ENCODE measurements around the gene EPHB3.

The EPHB3 gene

DNA sequence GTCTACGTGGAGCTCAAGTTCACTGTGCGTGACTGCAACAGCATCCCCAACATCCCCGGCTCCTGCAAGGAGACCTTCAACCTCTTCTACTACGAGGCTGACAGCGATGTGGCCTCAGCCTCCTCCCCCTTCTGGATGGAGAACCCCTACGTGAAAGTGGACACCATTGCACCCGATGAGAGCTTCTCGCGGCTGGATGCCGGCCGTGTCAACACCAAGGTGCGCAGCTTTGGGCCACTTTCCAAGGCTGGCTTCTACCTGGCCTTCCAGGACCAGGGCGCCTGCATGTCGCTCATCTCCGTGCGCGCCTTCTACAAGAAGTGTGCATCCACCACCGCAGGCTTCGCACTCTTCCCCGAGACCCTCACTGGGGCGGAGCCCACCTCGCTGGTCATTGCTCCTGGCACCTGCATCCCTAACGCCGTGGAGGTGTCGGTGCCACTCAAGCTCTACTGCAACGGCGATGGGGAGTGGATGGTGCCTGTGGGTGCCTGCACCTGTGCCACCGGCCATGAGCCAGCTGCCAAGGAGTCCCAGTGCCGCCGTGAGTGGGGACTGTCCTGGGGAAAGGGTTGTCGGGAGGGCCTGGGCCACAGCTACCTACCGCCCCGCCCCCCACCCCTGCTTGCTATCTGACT lies 11.2 kb downstream of the EPHB3 start:
- TF ChIP-seq, protein P1, sequence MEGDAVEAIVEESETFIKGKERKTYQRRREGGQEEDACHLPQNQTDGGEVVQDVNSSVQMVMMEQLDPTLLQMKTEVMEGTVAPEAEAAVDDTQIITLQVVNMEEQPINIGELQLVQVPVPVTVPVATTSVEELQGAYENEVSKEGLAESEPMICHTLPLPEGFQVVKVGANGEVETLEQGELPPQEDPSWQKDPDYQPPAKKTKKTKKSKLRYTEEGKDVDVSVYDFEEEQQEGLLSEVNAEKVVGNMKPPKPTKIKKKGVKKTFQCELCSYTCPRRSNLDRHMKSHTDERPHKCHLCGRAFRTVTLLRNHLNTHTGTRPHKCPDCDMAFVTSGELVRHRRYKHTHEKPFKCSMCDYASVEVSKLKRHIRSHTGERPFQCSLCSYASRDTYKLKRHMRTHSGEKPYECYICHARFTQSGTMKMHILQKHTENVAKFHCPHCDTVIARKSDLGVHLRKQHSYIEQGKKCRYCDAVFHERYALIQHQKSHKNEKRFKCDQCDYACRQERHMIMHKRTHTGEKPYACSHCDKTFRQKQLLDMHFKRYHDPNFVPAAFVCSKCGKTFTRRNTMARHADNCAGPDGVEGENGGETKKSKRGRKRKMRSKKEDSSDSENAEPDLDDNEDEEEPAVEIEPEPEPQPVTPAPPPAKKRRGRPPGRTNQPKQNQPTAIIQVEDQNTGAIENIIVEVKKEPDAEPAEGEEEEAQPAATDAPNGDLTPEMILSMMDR (conservative IDR thresholded peaks at IDR 0.05; ENCODE audit: control insufficient read depth, insufficient read depth, low read depth, low read length), result no peak
- no peak for DNase-seq (ENCODE audit: low read depth)
- no peak overlapping the region for H3K4me3 ChIP-seq (ENCODE audit: control insufficient read depth, low read depth, low read length)

DNA sequence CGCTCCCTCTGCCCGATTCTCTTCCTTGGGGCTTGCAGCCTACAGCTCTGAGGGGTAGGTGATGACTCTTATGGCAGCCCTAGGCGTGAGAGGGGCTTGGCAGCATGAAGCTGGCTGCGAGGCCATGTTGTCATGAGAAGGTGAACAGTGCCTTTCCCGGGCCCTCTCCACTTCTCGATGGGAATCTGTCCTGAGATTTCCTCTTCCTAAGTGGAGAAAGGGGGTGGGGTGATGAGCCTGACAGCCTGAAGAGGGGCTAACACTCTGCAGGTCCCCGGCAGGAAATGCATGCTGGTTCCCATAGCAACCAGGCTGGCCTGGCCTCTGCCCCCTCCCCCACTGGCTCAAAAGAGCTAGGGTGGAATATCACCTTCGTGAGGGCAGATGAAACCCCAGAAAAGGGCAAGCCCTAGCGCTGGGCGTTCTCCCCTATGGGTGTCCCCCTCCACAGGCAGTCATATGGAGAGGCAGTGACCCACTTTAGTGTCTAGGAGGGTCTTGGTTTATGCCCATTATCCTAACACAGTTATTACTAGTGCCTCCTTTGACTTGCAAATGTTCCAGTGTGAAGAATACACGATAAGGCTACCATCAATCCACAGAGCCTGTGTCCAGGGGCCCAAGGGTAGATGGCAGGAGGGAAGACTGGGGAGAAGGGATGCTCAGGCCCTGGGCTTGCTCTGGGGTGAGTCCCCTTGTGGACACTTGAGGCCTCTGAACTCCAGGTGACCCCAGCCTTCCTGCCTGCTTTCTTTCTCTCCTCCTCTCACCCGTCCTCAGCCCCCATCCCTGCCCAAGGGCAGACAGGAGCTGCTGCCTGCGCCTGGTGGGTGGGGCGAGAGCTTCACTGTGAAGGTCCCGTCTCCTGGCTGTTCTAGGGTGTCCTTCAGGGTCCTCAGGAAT lies 13.2 kb downstream of the EPHB3 start:
- TF ChIP-seq, protein P1 (conservative IDR thresholded peaks at IDR 0.05; ENCODE audit: control insufficient read depth, insufficient read depth, low read depth, low read length), result no peak
- no peak for DNase-seq (ENCODE audit: low read depth)
- H3K4me3 ChIP-seq (ENCODE audit: control insufficient read depth, low read depth, low read length), result no peak overlapping the region

DNA sequence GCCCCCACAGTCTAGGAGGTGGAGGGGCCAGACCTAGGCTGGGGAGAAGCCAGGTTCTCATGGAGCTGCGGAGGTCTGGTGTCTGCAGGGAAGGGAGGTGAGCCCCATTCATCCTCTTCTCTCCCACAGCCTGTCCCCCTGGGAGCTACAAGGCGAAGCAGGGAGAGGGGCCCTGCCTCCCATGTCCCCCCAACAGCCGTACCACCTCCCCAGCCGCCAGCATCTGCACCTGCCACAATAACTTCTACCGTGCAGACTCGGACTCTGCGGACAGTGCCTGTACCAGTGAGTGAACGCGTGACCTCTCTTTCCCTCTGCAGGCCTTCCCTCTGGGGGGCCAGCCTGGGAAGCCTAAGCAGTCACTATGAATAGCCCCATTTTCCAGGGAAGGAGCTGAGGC lies 14.1 kb downstream of the EPHB3 start:
- H3K4me3 ChIP-seq (ENCODE audit: control insufficient read depth, low read depth, low read length), result no peak overlapping the region

DNA sequence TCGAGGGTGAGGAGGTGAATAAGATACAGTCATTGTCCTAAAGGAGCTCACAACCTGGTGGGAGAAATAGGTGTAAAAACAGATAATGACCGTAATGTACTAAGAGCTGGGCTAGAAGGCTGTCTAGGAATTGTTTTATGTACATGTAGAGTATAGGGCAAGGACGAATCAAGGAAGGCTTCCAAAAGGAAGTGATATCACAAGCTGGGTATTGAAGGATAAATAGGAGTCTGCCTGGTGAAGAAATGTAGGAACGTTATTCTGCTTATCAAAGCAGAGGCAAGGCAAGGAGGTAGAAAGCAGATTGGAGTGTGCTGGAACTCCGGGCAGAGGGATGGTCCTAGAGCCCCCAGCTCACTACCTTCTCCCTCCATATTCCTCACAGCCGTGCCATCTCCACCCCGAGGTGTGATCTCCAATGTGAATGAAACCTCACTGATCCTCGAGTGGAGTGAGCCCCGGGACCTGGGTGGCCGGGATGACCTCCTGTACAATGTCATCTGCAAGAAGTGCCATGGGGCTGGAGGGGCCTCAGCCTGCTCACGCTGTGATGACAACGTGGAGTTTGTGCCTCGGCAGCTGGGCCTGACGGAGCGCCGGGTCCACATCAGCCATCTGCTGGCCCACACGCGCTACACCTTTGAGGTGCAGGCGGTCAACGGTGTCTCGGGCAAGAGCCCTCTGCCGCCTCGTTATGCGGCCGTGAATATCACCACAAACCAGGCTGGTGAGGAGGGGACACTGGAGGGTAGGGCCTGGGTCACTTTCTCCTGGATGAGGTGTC lies 15.1 kb downstream of the EPHB3 start:
- no peak overlapping the region for H3K4me3 ChIP-seq (ENCODE audit: control insufficient read depth, low read depth, low read length)
- TF ChIP-seq, protein P1 (conservative IDR thresholded peaks at IDR 0.05; ENCODE audit: control insufficient read depth, insufficient read depth, low read depth, low read length), result no peak
- no peak for DNase-seq (ENCODE audit: low read depth)

More for the DNA sequence above, 14.1 kb downstream of the EPHB3 start:
- TF ChIP-seq, protein P1 (conservative IDR thresholded peaks at IDR 0.05; ENCODE audit: control insufficient read depth, insufficient read depth, low read depth, low read length), result no peak
- DNase-seq (ENCODE audit: low read depth), result no peak

DNA sequence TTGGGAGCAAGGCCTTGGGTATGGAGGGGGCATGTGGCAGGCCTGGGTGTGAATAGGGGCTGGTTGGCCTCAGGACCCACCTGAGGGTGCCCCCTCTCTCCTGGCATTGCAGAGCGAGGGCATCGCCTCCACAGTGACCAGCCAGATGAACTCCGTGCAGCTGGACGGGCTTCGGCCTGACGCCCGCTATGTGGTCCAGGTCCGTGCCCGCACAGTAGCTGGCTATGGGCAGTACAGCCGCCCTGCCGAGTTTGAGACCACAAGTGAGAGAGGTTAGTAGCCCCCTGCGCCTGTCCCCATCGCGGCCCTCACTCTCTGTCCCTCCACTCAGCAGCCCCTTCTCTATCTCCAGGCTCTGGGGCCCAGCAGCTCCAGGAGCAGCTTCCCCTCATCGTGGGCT lies 16.0 kb downstream of the EPHB3 start:
- no peak for DNase-seq (ENCODE audit: low read depth)
- H3K4me3 ChIP-seq (ENCODE audit: control insufficient read depth, low read depth, low read length), result no peak overlapping the region
- TF ChIP-seq, protein P1 (conservative IDR thresholded peaks at IDR 0.05; ENCODE audit: control insufficient read depth, insufficient read depth, low read depth, low read length), result no peak

DNA sequence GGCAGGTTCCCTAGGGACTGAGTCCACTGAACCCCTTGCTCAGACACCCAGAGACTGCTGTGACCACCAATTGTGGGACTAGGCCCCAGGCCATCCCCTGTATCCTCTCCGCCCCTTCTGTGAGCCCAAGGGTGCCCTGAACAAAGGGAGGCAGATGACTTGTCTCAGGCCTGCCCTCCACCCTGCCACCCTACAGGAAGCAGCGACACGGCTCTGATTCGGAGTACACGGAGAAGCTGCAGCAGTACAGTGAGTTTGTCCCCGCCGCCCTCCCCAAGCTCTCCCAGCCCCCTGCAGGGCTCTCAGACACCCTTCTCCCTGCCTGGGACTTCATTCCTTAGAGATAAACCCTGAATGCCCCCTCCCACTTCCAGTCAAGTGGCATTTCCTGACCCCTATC lies 16.6 kb downstream of the EPHB3 start:
- no peak overlapping the region for H3K4me3 ChIP-seq (ENCODE audit: control insufficient read depth, low read depth, low read length)
- no peak for DNase-seq (ENCODE audit: low read depth)
- TF ChIP-seq, protein P1 (conservative IDR thresholded peaks at IDR 0.05; ENCODE audit: control insufficient read depth, insufficient read depth, low read depth, low read length), result no peak
